ENCODE results near the gene EIF1.

- TF ChIP-seq, protein P1, sequence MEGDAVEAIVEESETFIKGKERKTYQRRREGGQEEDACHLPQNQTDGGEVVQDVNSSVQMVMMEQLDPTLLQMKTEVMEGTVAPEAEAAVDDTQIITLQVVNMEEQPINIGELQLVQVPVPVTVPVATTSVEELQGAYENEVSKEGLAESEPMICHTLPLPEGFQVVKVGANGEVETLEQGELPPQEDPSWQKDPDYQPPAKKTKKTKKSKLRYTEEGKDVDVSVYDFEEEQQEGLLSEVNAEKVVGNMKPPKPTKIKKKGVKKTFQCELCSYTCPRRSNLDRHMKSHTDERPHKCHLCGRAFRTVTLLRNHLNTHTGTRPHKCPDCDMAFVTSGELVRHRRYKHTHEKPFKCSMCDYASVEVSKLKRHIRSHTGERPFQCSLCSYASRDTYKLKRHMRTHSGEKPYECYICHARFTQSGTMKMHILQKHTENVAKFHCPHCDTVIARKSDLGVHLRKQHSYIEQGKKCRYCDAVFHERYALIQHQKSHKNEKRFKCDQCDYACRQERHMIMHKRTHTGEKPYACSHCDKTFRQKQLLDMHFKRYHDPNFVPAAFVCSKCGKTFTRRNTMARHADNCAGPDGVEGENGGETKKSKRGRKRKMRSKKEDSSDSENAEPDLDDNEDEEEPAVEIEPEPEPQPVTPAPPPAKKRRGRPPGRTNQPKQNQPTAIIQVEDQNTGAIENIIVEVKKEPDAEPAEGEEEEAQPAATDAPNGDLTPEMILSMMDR (IDR thresholded peaks at IDR 0.05 in 4 of 5, conservative IDR thresholded peaks at IDR 0.05 in 1 of 5) = no peak
- peak; percentile 10 to 25 for TF ChIP-seq POLR2A (IDR thresholded peaks at IDR 0.05)
These were observed 45.7 kb downstream of the EIF1 start, which contains the start of gene HAP1 for GRCh38 chr17:41734139-41734948.

All from gastrocnemius medialis (tissue), 4 donors.